HepG2 (cell line): ENCODE results near the gene RIPPLY1. TPM values are rescaled to one million over a fixed set of nuclear protein-coding genes. Genes with fewer than 3 reads are reported as not detected.

Experiments used
- ATAC-seq: fragments of 200-7000 bp; cut with Tn5 transposase; 3 replicates; pipeline ENCODE4 v1.9.1; 2020; ENCODE audit warnings: mild to moderate bottlenecking, moderate library complexity
- BruUV-seq: library from RNA; stranded (reverse); fragments of 400-500 nt; replicated peaks from 2 replicates; lab custom pipeline; 2021; lab: Mats Ljungman, UMichigan
- CTCF ChIA-PET: fragments of 300-600 bp; formaldehyde crosslinking; extraction: SDS; loops from one replicate; lab custom pipeline; 2021; ENCODE audit warnings: low total read pairs, inconsistent platforms, low intra/inter-chr PET ratio; lab: Yijun Ruan, JAX
- POLR2A ChIA-PET: fragments of 350-600 bp; sonication (Branson Sonifier 250); formaldehyde crosslinking; loops from one replicate; lab custom pipeline; 2020; ENCODE audit warnings: antibody characterized with exemption, inconsistent platforms; lab: Yijun Ruan, JAX
- DNase-seq: peaks from one replicate; pipeline ENCODE4 v3.0.0-alpha.2; 2015; ENCODE audit warnings: low spot score
- FAIRE-seq: peaks from 3 replicates; lab custom pipeline; 2011; peaks lifted over from hg19 to GRCh38; lab: Jason Lieb, UNC
- H2AFZ ChIP-seq: one replicate; pipeline ENCODE4 v1.6.1; 2011; ENCODE audit warnings: low read length, inconsistent platforms
- H3K27ac ChIP-seq: fragments of 300-600 bp; 3 replicates; pipeline ENCODE4 v1.8.0; 2011; ENCODE audit warnings: mixed run types, mild to moderate bottlenecking, mixed read lengths, low read length, inconsistent platforms; ENCODE audit not compliant: insufficient read depth; ENCODE audit errors: extremely low read length
- H3K27me3 ChIP-seq, 2 experiments: fragments of 200-600 bp in 1 of 2; 2 replicates in 1 of 2; 3 replicates in 1 of 2; pipeline versions ENCODE4 v1.6.0 to v1.8.0; 2011; ENCODE audit warnings: low read length in 2 of 2, mild to moderate bottlenecking in 2 of 2, moderate library complexity in 2 of 2, inconsistent platforms in 1 of 2; ENCODE audit not compliant: insufficient read depth in 2 of 2, control insufficient read depth in 1 of 2
- H3K36me3 ChIP-seq, 2 experiments: fragments of 200-600 bp in 1 of 2; replicated peaks in 1 of 2; 2 replicates in 1 of 2; 3 replicates in 1 of 2; pipeline versions ENCODE4 v1.5.1 to v1.8.0; 2011; ENCODE audit warnings: low read length in 2 of 2, inconsistent platforms in 1 of 2; ENCODE audit not compliant: insufficient read depth in 2 of 2, control insufficient read depth in 1 of 2
- H3K4me1 ChIP-seq: 2 replicates; pipeline ENCODE4 v1.5.1; 2012; ENCODE audit warnings: low read length, inconsistent platforms; ENCODE audit not compliant: insufficient read depth
- H3K4me2 ChIP-seq: 2 replicates; pipeline ENCODE4 v1.6.0; 2011; ENCODE audit warnings: low read depth, low read length, inconsistent platforms
- H3K4me3 ChIP-seq, 3 experiments: fragments of 200-600 bp in 1 of 3; sonication (generic), shearing (Covaris generic) in 1 of 3; replicated peaks in 1 of 3; 2 replicates each; pipeline ENCODE4 v1.5.1; 2011 to 2016; ENCODE audit warnings: low read length in 3 of 3, inconsistent platforms in 2 of 3, low read depth in 2 of 3, mild to moderate bottlenecking in 2 of 3, control low read depth in 1 of 3, mixed read lengths in 1 of 3; ENCODE audit not compliant: insufficient read depth in 1 of 3
- H3K79me2 ChIP-seq: one replicate; pipeline ENCODE4 v1.6.1; 2011; ENCODE audit warnings: low read length, inconsistent platforms; ENCODE audit not compliant: insufficient read depth
- H3K9ac ChIP-seq: 2 replicates; pipeline ENCODE4 v1.6.0; 2011; ENCODE audit warnings: mild to moderate bottlenecking, low read depth, low read length, inconsistent platforms; ENCODE audit not compliant: insufficient read depth
- H3K9me3 ChIP-seq: 2 replicates; pipeline ENCODE4 v1.5.1; 2012; ENCODE audit warnings: mild to moderate bottlenecking, low read length
- H4K20me1 ChIP-seq: 2 replicates; pipeline ENCODE4 v1.6.0; 2011; ENCODE audit warnings: inconsistent platforms, mild to moderate bottlenecking, low read length, moderate library complexity; ENCODE audit not compliant: insufficient read depth
- CBX2 ChIP-seq, 2 experiments: fragments of 200-600 bp in 1 of 2; sonication (generic); formaldehyde crosslinking in 1 of 2; IDR thresholded peaks; 2 replicates each; pipeline versions ENCODE4 v1.7.0 to v1.8.1; 2018 to 2022; ENCODE audit warnings: low read depth in 2 of 2, low read length in 1 of 2, mild to moderate bottlenecking in 1 of 2, missing genetic modification reagents in 1 of 2
- CENPBD1 ChIP-seq: sonication (generic); formaldehyde crosslinking; IDR thresholded peaks from 2 replicates; pipeline ENCODE4 v1.8.0; 2022; ENCODE audit warnings: missing genetic modification reagents, low read depth, mild to moderate bottlenecking, borderline replicate concordance
- CREB1 ChIP-seq, 2 experiments: fragments of 450-650 bp in 1 of 2; IDR thresholded peaks; 2 replicates each; pipeline ENCODE4 v1.6.1; 2016 to 2017; ENCODE audit warnings: control low read depth in 1 of 2, mild to moderate bottlenecking in 1 of 2, missing compliant biosample characterization in 1 of 2, missing genetic modification characterization in 1 of 2
- EHMT2 ChIP-seq: fragments of 200-600 bp; sonication (generic); IDR thresholded peaks from 2 replicates; pipeline ENCODE4 v1.7.0; 2017; ENCODE audit warnings: antibody characterized with exemption, low read depth, low read length, borderline replicate concordance
- ETV5 ChIP-seq: IDR thresholded peaks from 2 replicates; pipeline ENCODE4 v1.6.1; 2018; ENCODE audit warnings: missing biosample characterization, missing genetic modification reagents, inconsistent platforms, borderline replicate concordance
- HDAC1 ChIP-seq: sonication (generic); formaldehyde crosslinking; IDR thresholded peaks from 2 replicates; pipeline ENCODE4 v1.5.1; 2020; ENCODE audit warnings: mild to moderate bottlenecking, missing genetic modification reagents
- HNF4A ChIP-seq: sonication (generic); formaldehyde crosslinking; IDR thresholded peaks from 2 replicates; pipeline ENCODE4 v1.4.0; 2020; ENCODE audit warnings: missing genetic modification reagents
- PAXIP1 ChIP-seq: sonication (generic); formaldehyde crosslinking; conservative IDR thresholded peaks from 2 replicates; pipeline ENCODE4 v1.4.0; 2020; ENCODE audit warnings: mild to moderate bottlenecking, missing genetic modification reagents, moderate library complexity
- POLR2A ChIP-seq, 2 experiments: IDR thresholded peaks; 2 replicates each; pipeline ENCODE4 v1.6.1; 2011; ENCODE audit warnings: low read depth in 2 of 2, low read length in 2 of 2, mild to moderate bottlenecking in 1 of 2, moderate library complexity in 1 of 2; ENCODE audit not compliant: insufficient read depth in 1 of 2
- SALL1 ChIP-seq: sonication (generic); formaldehyde crosslinking; IDR thresholded peaks from 2 replicates; pipeline ENCODE4 v1.8.0; 2022; ENCODE audit warnings: mild to moderate bottlenecking, missing genetic modification reagents
- TRIM24 ChIP-seq: sonication (generic); formaldehyde crosslinking; IDR thresholded peaks from 2 replicates; pipeline ENCODE4 v1.8.0; 2022; ENCODE audit warnings: mild to moderate bottlenecking, missing genetic modification reagents
- U2AF1 ChIP-seq: fragments of 200-400 bp; formaldehyde crosslinking; optimal IDR thresholded peaks from 2 replicates; pipeline ENCODE3; 2017; ENCODE audit warnings: mild to moderate bottlenecking, low read depth, low read length
- ZFY ChIP-seq: sonication (generic); formaldehyde crosslinking; IDR thresholded peaks from 2 replicates; pipeline ENCODE4 v1.4.0; 2020; ENCODE audit warnings: missing genetic modification reagents
- ZNF710 ChIP-seq: sonication (generic); formaldehyde crosslinking; IDR thresholded peaks from 2 replicates; pipeline ENCODE4 v1.5.0; 2020; ENCODE audit warnings: mild to moderate bottlenecking, missing genetic modification reagents, borderline replicate concordance
- ZSCAN31 ChIP-seq: sonication (generic); formaldehyde crosslinking; IDR thresholded peaks from 2 replicates; pipeline ENCODE4 v1.5.0; 2020; ENCODE audit warnings: low read depth, mild to moderate bottlenecking, missing genetic modification reagents
- WGBS: methylation state at CpG from one replicate; pipeline ENCODE4 v1.1.6; 2017; ENCODE audit warnings: low lambda C conversion rate; 5-methylcytosine and 5-hydroxymethylcytosine counted together
- in situ Hi-C: cut with HindIII; loops from 2 replicates; pipeline ENCODE4 v1.10.0; 2017; ENCODE audit warnings: low pct_unique_long_range_greater_than_20kb; ENCODE audit not compliant: extremely low pct_ligation_motif_present
- intact Hi-C: fragments of 100-400 bp; cut with micrococcal nuclease; formaldehyde crosslinking; loops from one replicate; pipeline ENCODE4 v1.10.0; 2022; ENCODE audit not compliant: unreplicated experiment
- polyA plus RNA-seq, 8 experiments: library from polyadenylated mRNA; depleted of rRNA in 3 of 8; stranded (reverse) in 7 of 8; unstranded in 1 of 8; fragments of >200 nt; fragmentation: Illumina TruSeq in 4 of 8; extraction: Trizol in 4 of 8; gene quantifications; 2 replicates each; pipeline versions ENCODE4 v1.2.1 to v1.2.3, GENCODE V29; 2011 to 2016; ENCODE audit warnings: low read depth in 4 of 8, missing spikeins in 1 of 8, mixed read lengths in 1 of 8; ENCODE audit not compliant: insufficient read depth in 1 of 8
- total RNA-seq, 5 experiments: library from RNA; depleted of rRNA; stranded (reverse); fragments of >200 nt; fragmentation: Illumina TruSeq; extraction: Trizol; gene quantifications; 2 replicates each; pipeline ENCODE4 v1.2.3, GENCODE V29; 2016; ENCODE audit warnings: low read depth in 1 of 5

RIPPLY1 gene
- total and polyA plus RNA-seq, 2 of the 13 experiments (the other 11 are each of a cell fraction or from before 2014, with no cell fraction given): 0.41 to 0.49 TPM

GRCh38 chrX:106932960-106933537 is 29.9 kb upstream of the RIPPLY1 start (continued):
- TF ChIP-seq CENPBD1 (no peak), ZFY (CRISPR knock-in tag) (peak; percentile 24; the same call in 1 of the 2 replicates), U2AF1 (peak; percentile 68), CREB1 (IDR thresholded peaks at IDR 0.05) (no peak), CREB1 (CRISPR knock-in tag; IDR thresholded peaks at IDR 0.05) (0 out of 2 replicates have a peak, but pooled peaks have one; percentile 16), EHMT2 (no peak)

GRCh38 chrX:106932492-106932923 is 29.4 kb upstream of the RIPPLY1 start:
- peak; percentile 70 for ATAC-seq
- no peaks in the 10 kb centered on the region for H3K36me3 ChIP-seq
- H3K79me2 ChIP-seq: no peaks in the 10 kb centered on the region
- H3K9me3 ChIP-seq: no peaks in the 10 kb centered on the region
- H2AFZ ChIP-seq: no peak overlapping the region
- peak overlapping the region; percentile 59 for H3K9ac ChIP-seq
- ChIA-PET POLR2A (interaction anchor here (0.9 to 3.2 kb wide), 11 partner anchors 9 to 696 kb away, joined by 3 to 76 read pairs (median 5); partner anchors contain the start of genes PRPS1 and RIPPLY1), CTCF (interaction anchor here (1.1 kb wide), 1 partner anchor 34 kb away, joined by 4 read pairs; no protein-coding TSS in a partner anchor)
- WGBS: 0% methylated on average over 4 of the region's 4 CpGs
- H4K20me1 ChIP-seq: no peaks in the 10 kb centered on the region
- in situ Hi-C loops (no loop called here), intact Hi-C loops (loop anchor here (2.0 kb wide), 1 partner anchor 22 kb away; no protein-coding TSS in a partner anchor)
- FAIRE-seq: no peak
- H3K27ac ChIP-seq: peak overlapping the region; percentile 90
- no peaks in the 10 kb centered on the region for H3K27me3 ChIP-seq
- peak overlapping the region; percentile 19 to 58 (median 45); a peak in 5 of 6 replicates for H3K4me3 ChIP-seq
- peak; percentile 78 for DNase-seq
- H3K4me1 ChIP-seq: peaks cover 58% of the 10 kb centered on the region
- H3K4me2 ChIP-seq: peak overlapping the region; percentile 86
- BruUV-seq: no TSS peak
- TF ChIP-seq ZNF710 (CRISPR knock-in tag) (0 out of 2 replicates have a peak, but pooled peaks have one; percentile 27), PAXIP1 (CRISPR knock-in tag) (peak; percentile 27; the same call in 1 of the 2 replicates), ZSCAN31 (CRISPR knock-in tag) (no peak), ETV5 (CRISPR knock-in tag) (peak; percentile 10; the same call in 1 of the 2 replicates), POLR2A (IDR thresholded peaks at IDR 0.05; ENCODE audit: insufficient read depth in 1 of 2, low read depth in 2 of 2, low read length in 2 of 2) (peak in 1 of 2 experiments; percentile 8; a peak in 1 of 4 replicates), TRIM24 (CRISPR knock-in tag) (no peak), HDAC1 (CRISPR knock-in tag) (0 out of 2 replicates have a peak, but pooled peaks have one; percentile 1), CBX2 (IDR thresholded peaks at IDR 0.05; ENCODE audit: low read depth, low read length) (no peak), CBX2 (CRISPR knock-in tag; IDR thresholded peaks at IDR 0.05; ENCODE audit: low read depth) (no peak), HNF4A (peak; percentile 20; the same call in 1 of the 2 replicates), SALL1 (CRISPR knock-in tag) (0 out of 2 replicates have a peak, but pooled peaks have one; percentile 16)
